GM12865 (cell line): Measurements from ENCODE around the gene RRBP1.
"Not testable (repeated sequence)": the region's sequence is repeated elsewhere in the genome, so short reads cannot be mapped to it uniquely, and the experiment has no call there.

Source experiments
- DNase-seq: peaks from one replicate; pipeline ENCODE4 v3.0.0; 2010; ENCODE audit warnings: low read depth
- H3K4me3 ChIP-seq: 2 replicates; pipeline ENCODE4 v1.5.1; 2011; ENCODE audit warnings: mild to moderate bottlenecking, low read depth, low read length, control low read depth
- CTCF ChIP-seq: IDR thresholded peaks from 2 replicates; pipeline ENCODE4 v1.5.1; 2011; ENCODE audit warnings: low read length, control low read depth, low read depth, inconsistent platforms; ENCODE audit not compliant: insufficient read depth; ENCODE audit errors: missing control alignments

Gene RRBP1

GRCh38 chr20:17664025-17664633 lies 17.9 kb downstream of the RRBP1 start:
- H3K4me3 ChIP-seq, result no peak overlapping the region
- no peak for DNase-seq
- no peak for TF ChIP-seq CTCF

GRCh38 chr20:17663486-17663885 lies 18.6 kb downstream of the RRBP1 start:
- H3K4me3 ChIP-seq, result no peak overlapping the region
- no peak for TF ChIP-seq CTCF
- no peak for DNase-seq

GRCh38 chr20:17663040-17663399 lies 19.0 kb downstream of the RRBP1 start:
- no peak for TF ChIP-seq CTCF
- no peak for DNase-seq
- H3K4me3 ChIP-seq, result no peak overlapping the region

DNA sequence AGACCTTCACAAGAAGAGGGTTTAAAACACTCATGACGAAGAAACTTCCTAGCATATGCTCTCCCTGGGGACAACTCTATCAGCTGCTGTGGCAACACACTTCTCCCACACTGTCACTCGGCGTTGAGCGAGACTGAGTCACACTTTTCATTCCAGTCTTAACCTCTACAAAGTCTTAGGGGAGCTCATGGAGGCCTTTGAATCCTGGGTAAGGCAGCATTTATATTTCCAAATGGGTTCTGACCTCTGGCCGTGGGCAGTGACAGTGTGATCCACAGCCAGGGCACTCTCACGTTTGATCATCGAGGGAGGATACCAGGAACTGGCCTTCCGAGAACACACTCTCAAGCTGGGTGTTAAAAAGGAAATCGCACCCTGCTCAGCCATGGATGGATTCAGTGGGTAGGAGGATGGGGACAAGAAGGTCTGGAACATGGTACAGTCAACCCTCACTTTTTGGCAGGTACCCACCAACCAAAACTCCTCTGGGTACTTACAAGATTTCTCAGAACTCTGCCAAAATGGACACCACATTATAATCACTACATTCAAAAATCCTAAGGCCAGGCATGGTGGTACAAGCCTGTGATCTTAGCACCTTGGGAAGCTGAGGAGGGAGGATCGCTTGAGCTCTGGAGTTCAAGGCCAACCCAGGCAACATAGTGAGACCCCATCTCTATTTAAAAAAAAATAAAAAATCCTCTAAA lies 19.6 kb downstream of the RRBP1 start:
- H3K4me3 ChIP-seq, result no peak overlapping the region

DNA sequence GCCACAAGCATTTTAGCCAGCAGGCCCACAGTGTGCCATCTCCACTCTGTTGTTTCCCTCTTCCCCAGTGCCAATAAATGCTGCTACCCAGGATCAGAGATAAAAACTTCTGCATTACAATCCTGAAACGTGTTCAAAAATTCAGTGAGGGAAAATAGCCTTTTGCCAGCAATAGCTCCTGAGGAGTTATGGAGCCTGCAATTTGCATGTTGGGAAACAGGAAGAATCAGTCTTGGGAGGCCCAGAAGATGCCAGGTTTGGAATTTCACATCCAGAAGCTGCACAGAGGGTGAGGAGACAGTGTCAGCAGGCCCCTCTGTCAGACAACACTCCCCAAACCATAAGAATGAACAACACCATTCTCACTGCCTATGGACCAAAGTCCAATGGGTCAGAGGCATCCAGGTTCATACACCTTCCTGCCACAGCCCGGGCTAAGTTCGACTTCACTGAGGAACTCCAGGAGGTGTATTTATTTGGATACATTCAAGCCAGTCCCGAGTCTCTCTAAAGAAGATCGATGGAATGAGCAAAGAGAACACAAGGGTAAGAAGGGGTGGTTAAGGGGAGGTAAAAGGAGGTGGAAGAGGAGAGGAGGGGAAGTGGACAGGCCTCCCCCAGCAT lies 20.8 kb downstream of the RRBP1 start:
- no peak overlapping the region for H3K4me3 ChIP-seq
- no peak for DNase-seq
- TF ChIP-seq CTCF, result no peak

More for the DNA sequence above, 19.6 kb downstream of the RRBP1 start:
- DNase-seq, result peak; percentile 40
- TF ChIP-seq CTCF, result no peak

- no peak overlapping the region for H3K4me3 ChIP-seq
- TF ChIP-seq CTCF, result no peak
- no peak for DNase-seq
These were observed 21.4 kb downstream of the RRBP1 start for GRCh38 chr20:17660667-17661066.

GRCh38 chr20:17659801-17660200 lies 22.2 kb downstream of the RRBP1 start:
- TF ChIP-seq CTCF, result no peak
- no peak overlapping the region for H3K4me3 ChIP-seq
- no peak for DNase-seq

- not testable (repeated sequence) for DNase-seq, H3K4me3 ChIP-seq
These were observed 22.7 kb downstream of the RRBP1 start for GRCh38 chr20:17659344-17659743.
